ENCODE results near the gene OR5M10. TPM values are rescaled to one million over a fixed set of nuclear protein-coding genes. Genes with fewer than 3 reads are reported as not detected.
A peak's percentile ranks its signal among the peaks of the same experiment; 100 is the strongest.
"Not testable (repeated sequence)": the region's sequence is repeated elsewhere in the genome, so short reads cannot be mapped to it uniquely, and the experiment has no call there.

OR5M10 gene
- total RNA-seq: not detected

DNA sequence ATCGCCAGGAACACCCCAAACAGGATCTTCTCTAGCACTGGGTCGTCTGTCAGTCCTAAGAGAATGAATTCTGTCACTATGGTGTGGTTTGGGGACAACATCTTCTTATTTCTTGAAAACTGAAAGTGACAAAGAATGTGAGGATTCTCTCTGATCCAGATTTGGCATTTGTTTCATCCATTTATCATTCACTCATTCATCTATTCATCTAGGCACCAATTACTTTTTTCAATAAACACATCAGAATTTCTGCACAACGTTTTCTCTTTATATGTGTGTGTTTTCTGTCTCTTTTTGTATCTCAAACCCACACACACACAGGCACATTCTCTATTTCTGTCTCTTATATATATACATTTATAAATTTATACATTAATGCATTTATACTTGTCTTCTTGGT lies at the start of gene OR5M10:
Gene OR5M10 (minus strand): TSS at position 101 of the 400 bp plus-strand sequence. CDS start 0 bp downstream, at position 101.
- H3K27ac Mint-ChIP-seq: no peak within 1 kb of the TSS
- peaks cover 6 to 11% of the 10 kb centered on the region in 2 donors for H3K9me3 Mint-ChIP-seq
- ATAC-seq (no peak), DNase-seq (ENCODE audit: low spot score in 2 of 2) (no peak)
- H3K36me3 Mint-ChIP-seq: no peaks in the 10 kb centered on the region

DNA sequence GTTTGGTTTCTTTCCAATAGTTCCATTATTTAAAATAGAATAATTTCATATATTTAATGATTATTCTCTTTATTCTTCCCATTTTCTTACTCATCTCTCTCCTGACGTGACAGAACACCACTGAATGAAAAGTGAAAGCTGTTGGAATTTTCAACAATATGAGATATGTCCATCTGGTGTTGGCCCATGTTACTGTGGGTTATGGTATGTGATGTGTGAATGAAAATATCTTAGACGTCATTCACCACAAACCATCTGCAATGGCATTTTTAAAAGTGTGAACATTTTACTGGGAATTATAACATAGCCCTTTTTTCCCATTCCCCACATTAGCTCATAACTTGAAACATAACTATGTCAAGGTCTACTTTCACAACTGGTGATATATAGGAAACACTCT lies 48.4 kb upstream of the OR5M10 start:
- DNase-seq (ENCODE audit: low spot score in 2 of 2): no peak
- Mint-ChIP-seq H3K27ac (no peak overlapping the region), H3K36me3 (no peaks in the 10 kb centered on the region), H3K9me3 (peaks cover 14% of the 10 kb centered on the region in 2 donors)
- ATAC-seq: no peak

DNA sequence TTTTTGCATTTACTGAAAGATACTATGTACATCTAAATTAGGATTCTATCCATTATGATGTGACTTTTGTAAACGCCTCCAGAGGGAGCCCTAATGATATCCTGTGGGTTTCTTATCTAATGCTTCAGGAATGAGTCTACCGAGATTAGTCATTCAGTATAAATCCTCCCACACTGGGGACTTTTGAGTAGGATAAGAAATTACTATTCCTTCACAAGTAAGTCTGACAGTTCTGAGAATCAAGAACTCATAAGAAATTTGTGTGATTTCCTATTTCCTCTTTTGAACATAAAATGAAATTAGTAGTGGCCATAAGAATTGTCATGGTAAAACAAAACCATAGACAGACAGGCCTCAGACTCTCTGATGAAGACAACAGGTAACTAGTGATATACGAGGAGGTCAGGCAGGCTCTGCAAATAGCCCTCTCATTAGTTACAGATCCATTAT lies 47.2 kb upstream of the OR5M10 start:
- Mint-ChIP-seq H3K36me3 (no peaks in the 10 kb centered on the region), H3K27ac (no peak overlapping the region), H3K9me3 (peaks cover 14% of the 10 kb centered on the region in 2 donors)
- ATAC-seq (peak; percentile 48 to 95), DNase-seq (ENCODE audit: low spot score in 2 of 2) (no peak)

GRCh38 chr11:56611174-56611573 lies 33.7 kb upstream of the OR5M10 start:
- Mint-ChIP-seq H3K36me3 (no peaks in the 10 kb centered on the region), H3K9me3 (no peaks in the 10 kb centered on the region), H3K27ac (no peak overlapping the region)
- ATAC-seq (no peak), DNase-seq (ENCODE audit: low spot score in 2 of 2) (no peak)

DNA sequence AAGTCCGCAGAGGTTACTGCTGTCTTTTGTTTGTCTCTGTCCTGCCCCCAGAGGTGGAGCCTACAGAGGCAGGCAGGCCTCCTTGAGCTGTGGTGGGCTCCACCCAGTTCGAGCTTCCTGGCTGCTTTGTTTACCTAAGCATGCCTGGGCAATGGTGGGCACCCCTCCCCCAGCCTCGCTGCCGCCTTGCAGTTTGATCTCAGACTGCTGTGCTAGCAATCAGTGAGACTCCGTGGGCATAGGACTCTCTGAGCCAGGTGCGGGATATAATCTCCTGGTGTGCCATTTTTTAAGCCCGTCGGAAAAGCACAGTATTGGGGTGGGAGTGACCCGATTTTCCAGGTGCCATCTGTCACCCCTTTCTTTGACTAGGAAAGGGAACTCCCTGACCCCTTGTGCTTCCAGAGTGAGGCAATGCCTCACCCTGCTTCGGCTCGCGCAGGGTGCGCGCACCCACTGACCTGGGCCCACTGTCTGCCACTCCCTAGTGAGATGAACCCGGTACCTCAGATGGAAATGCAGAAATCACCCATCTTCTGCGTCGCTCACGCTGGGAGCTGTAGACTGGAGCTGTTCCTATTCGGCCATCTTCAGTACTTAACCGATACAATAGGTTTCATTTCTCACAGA lies 14.7 kb upstream of the OR5M10 start:
- not testable (repeated sequence) for H3K27ac Mint-ChIP-seq; ATAC-seq; DNase-seq (ENCODE audit: low spot score in 2 of 2)
- Mint-ChIP-seq H3K9me3 (peaks cover 8 to 11% of the 10 kb centered on the region in 2 donors), H3K36me3 (peaks cover 0 to 13% of the 10 kb centered on the region in 2 donors)

DNA sequence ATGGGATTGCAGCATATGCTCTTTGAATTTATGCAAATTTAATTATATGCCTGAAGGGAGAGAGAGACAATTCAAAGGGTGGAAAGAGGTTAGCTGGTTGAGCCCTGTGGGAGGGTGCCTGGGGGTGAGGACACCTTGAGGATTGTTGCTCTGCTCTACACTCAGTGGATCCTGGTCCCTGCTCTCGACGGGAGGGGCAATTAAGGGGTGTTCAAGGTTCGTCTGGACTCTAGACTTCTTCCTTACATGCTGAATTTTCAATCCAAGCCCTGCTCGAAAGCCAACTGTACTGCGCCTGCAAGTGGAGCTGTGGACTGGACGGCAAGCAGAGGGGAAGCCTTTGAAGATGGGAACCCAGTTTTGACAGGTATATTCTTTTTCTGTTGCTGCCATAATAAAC lies 18.9 kb downstream of the OR5M10 start:
- Mint-ChIP-seq H3K9me3 (peaks cover 7 to 13% of the 10 kb centered on the region in 2 donors), H3K36me3 (peaks cover 0 to 10% of the 10 kb centered on the region in 2 donors), H3K27ac (no peak overlapping the region)
- ATAC-seq (no peak), DNase-seq (ENCODE audit: low spot score in 2 of 2) (no peak)

GRCh38 chr11:56554691-56555090 lies 22.8 kb downstream of the OR5M10 start:
- H3K27ac Mint-ChIP-seq; H3K36me3 Mint-ChIP-seq; ATAC-seq; DNase-seq (ENCODE audit: low spot score in 2 of 2): not testable (repeated sequence)
- peaks cover 7 to 11% of the 10 kb centered on the region in 2 donors for H3K9me3 Mint-ChIP-seq

DNA sequence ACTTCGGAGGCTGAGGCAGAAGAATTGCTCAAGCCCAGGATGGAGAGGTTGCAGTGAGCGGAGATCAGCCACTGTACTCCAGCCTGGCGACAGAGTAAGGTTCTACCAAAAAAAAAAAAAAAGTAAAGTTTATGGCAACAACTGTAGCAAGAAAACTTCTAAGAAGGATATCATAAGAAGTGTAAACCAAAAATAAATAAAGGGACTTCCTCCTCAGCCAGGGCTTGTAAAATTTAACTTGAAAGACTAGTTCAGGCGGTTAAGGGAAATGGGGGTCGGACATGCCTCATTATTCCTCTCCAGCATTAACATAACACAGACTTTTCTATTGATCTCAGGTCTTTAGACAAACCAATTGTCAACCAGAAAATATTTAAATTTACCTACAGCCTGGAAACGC lies 32.0 kb downstream of the OR5M10 start:
- H3K27ac Mint-ChIP-seq: no peak overlapping the region
- H3K36me3 Mint-ChIP-seq: peaks cover 0 to 8% of the 10 kb centered on the region in 2 donors
- H3K9me3 Mint-ChIP-seq: peaks cover 17 to 27% of the 10 kb centered on the region in 2 donors
- ATAC-seq (no peak), DNase-seq (ENCODE audit: low spot score in 2 of 2) (no peak)

DNA sequence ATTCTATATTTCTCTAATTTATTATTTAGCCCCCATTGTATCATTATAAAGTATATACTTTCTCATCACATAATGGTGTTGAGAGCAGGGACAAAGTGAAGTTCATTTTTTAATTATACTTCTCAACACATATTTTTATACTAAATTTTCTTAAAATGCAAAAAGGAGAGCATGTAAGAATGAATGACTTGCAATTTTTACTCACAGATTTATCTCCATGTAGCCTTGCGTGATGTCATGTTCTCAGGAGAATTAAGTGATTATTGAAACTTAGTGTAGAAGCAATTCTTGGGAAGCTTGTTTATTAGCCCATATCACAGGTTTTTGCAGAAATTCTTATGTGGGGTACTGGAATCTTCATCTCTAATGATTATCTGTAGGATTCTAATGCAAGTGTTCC lies 33.8 kb downstream of the OR5M10 start:
- peaks cover 0 to 8% of the 10 kb centered on the region in 2 donors for H3K36me3 Mint-ChIP-seq
- H3K27ac Mint-ChIP-seq: no peak overlapping the region
- peaks cover 17 to 29% of the 10 kb centered on the region in 2 donors for H3K9me3 Mint-ChIP-seq
- no peak for DNase-seq (ENCODE audit: low spot score in 2 of 2)
- ATAC-seq: no peak

DNA sequence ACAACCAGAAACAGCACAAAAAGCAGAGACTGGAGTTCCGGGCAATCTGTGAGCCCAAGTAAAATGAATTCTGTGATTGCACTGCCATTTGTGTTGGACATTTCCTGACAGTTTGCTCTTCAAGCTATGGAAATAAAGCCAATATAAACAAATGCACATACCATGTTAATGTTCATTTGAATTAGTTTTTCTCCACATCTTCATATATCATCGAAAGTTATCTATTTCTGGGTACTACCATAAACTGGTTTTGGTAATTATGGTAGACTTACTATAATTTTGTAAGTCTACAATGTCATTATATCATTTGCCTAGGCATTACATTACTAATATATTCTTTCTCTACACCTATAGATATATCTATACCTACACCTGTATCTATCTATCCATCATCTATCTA lies 34.4 kb downstream of the OR5M10 start, which contains the start of gene OR5M11:
Gene OR5M11 (minus strand): TSS at position 101 of the 400 bp plus-strand sequence. CDS start 0 bp downstream, at position 101.
- H3K9me3 Mint-ChIP-seq: peaks cover 17 to 30% of the 10 kb centered on the region in 2 donors
- peaks cover 0 to 8% of the 10 kb centered on the region in 2 donors for H3K36me3 Mint-ChIP-seq
- no peak for ATAC-seq
- H3K27ac Mint-ChIP-seq: no peak within 1 kb of the TSS
- DNase-seq (ENCODE audit: low spot score in 2 of 2): no peak

DNA sequence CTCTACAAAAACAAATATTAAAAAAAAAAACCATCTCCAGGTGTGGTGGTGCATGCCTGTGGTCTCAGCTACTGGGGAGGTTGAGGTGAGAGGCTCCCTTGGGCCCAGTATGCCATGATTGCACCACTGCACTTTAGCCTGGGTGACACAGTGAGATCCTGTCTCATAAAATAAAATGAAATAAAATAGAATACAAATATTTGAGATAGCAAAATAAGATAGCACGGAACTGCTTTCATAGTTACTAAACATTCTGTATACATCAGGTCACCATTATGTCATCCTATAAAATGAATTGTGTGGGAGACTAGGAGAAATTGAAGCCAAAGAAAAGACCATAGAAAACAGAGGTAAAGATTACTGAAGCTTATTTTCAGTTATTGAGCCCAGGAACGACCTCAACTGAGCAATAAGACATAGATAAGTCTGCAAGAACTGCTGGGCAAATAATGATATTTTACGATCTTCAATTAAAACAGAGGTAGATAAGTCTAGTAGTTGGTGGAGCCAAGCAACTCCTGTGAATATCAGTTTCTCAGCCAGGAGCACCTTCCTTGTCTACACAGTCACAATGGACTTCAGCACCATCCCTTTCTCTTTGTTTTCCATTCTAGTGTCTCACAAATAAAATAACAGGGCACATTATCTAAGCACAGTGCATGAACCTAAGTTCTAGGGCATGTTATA lies 44.3 kb downstream of the OR5M10 start:
- Mint-ChIP-seq H3K27ac (no peak overlapping the region), H3K36me3 (no peaks in the 10 kb centered on the region), H3K9me3 (peaks cover 0 to 4% of the 10 kb centered on the region in 2 donors)
- ATAC-seq (no peak), DNase-seq (ENCODE audit: low spot score in 2 of 2) (no peak)

- Mint-ChIP-seq H3K9me3 (peaks cover 0 to 4% of the 10 kb centered on the region in 2 donors), H3K27ac (no peak overlapping the region), H3K36me3 (no peaks in the 10 kb centered on the region)
- ATAC-seq: no peak
- no peak for DNase-seq (ENCODE audit: low spot score in 2 of 2)
These were observed 45.7 kb downstream of the OR5M10 start for GRCh38 chr11:56531856-56532255.

Other genes starting within 250 kb of the OR5M10 start
- not detected for gene OR8K1, start 231.7 kb downstream of the OR5M10 start, total RNA-seq
- gene OR8J1, start 223.4 kb downstream of the OR5M10 start, total RNA-seq: not detected
- not detected for gene OR8U1, start 202.1 kb downstream of the OR5M10 start, total RNA-seq
- gene OR5AL1, start 165.0 kb downstream of the OR5M10 start, total RNA-seq: not detected
- gene OR5M3, start 104.4 kb downstream of the OR5M10 start, total RNA-seq: not detected
- not detected for gene OR5M8, start 86.4 kb downstream of the OR5M10 start, total RNA-seq
- not detected for gene OR5M11, start 34.5 kb downstream of the OR5M10 start, total RNA-seq
- not detected for gene OR5M1, start 37.2 kb upstream of the OR5M10 start, total RNA-seq
- gene OR5AP2, start 64.7 kb upstream of the OR5M10 start, total RNA-seq: not detected
- not detected for gene OR5AR1, start 86.0 kb upstream of the OR5M10 start, total RNA-seq
- gene OR9G1, start 121.4 kb upstream of the OR5M10 start, total RNA-seq: not detected
- not detected for gene OR9G4, start 171.0 kb upstream of the OR5M10 start, total RNA-seq

All from activated naive CD4-positive, alpha-beta T cell treated with anti-CD3 and anti-CD28 coated beads, Interleukin-2, amount 50 U/mL, for 72 hours (primary cell).